ENCODE results near the gene OPA1. TPM values are rescaled to one million over a fixed set of nuclear protein-coding genes. Genes with fewer than 3 reads are reported as not detected.

OPA1 gene
- total RNA-seq, 2 experiments from 2014 or later, result 56.1 to 57.6 TPM

- ChIA-PET POLR2A (no interaction called here), CTCF (no interaction called here)
- TF ChIP-seq, protein P1, sequence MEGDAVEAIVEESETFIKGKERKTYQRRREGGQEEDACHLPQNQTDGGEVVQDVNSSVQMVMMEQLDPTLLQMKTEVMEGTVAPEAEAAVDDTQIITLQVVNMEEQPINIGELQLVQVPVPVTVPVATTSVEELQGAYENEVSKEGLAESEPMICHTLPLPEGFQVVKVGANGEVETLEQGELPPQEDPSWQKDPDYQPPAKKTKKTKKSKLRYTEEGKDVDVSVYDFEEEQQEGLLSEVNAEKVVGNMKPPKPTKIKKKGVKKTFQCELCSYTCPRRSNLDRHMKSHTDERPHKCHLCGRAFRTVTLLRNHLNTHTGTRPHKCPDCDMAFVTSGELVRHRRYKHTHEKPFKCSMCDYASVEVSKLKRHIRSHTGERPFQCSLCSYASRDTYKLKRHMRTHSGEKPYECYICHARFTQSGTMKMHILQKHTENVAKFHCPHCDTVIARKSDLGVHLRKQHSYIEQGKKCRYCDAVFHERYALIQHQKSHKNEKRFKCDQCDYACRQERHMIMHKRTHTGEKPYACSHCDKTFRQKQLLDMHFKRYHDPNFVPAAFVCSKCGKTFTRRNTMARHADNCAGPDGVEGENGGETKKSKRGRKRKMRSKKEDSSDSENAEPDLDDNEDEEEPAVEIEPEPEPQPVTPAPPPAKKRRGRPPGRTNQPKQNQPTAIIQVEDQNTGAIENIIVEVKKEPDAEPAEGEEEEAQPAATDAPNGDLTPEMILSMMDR (IDR thresholded peaks at IDR 0.05), result no peak
- no peak overlapping the region for H3K4me3 Mint-ChIP-seq
- DNase-seq (peak in 1 of 14 experiments; percentile 10), ATAC-seq (ENCODE audit: poor library complexity) (no peak)
- H3K4me1 Mint-ChIP-seq (ENCODE audit: low read depth), result peaks cover 15% of the 10 kb centered on the region
- Histone ChIP-seq H3K4me3 (ENCODE audit: low read length) (no peak overlapping the region), H3K36me3 (ENCODE audit: insufficient read depth, low read length) (peaks cover 51% of the 10 kb centered on the region), H3K9me3 (ENCODE audit: control insufficient read depth in 1 of 2, insufficient read depth in 1 of 2, low read length in 2 of 2) (peaks cover 8 to 11% of the 10 kb centered on the region in 2 experiments), H3K27ac (ENCODE audit: low read depth in 1 of 2, low read length in 2 of 2) (no peak overlapping the region), H3K27me3 (ENCODE audit: control insufficient read depth in 1 of 2, insufficient read depth in 2 of 2, low read length in 2 of 2) (no peaks in the 10 kb centered on the region), H3K4me1 (ENCODE audit: insufficient read depth, low read length) (no peaks in the 10 kb centered on the region)
- no peaks in the 10 kb centered on the region for H3K9me3 Mint-ChIP-seq
- H3K36me3 Mint-ChIP-seq (ENCODE audit: low read depth), result peaks cover 79% of the 10 kb centered on the region
- intact Hi-C loops (cut with DNase I, micrococcal nuclease), result no loop called here
- no peaks in the 10 kb centered on the region for H3K27me3 Mint-ChIP-seq
- H3K27ac Mint-ChIP-seq, result peak overlapping the region; percentile 72
Observed at GRCh38 chr3:193614430-193614829, 21.4 kb downstream of the OPA1 start.

DNA sequence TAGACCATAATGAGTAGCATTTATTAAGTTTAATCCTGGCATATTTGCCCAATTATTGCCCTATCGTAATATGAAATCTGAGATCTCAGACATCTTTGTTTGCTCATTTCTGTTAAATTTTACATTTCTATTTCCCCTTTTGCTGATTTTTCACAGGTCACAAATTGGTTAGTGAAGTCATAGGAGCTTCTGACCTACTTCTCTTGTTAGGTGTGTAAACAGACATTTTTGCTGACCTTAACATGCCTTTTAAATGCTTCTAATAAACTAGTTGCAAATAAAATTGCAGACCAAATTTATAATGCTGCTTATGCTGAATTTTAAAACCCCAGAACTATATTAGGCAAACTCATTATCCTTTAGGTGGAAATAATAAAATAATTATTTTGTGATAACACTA, 24.6 kb downstream of the OPA1 start:
- no peak overlapping the region for H3K4me3 ChIP-seq (ENCODE audit: low read length)
- ChIA-PET CTCF (no interaction called here), POLR2A (no interaction called here)
- Mint-ChIP-seq H3K4me3 (no peak overlapping the region), H3K4me1 (ENCODE audit: low read depth) (peaks cover 15% of the 10 kb centered on the region), H3K27me3 (no peaks in the 10 kb centered on the region), H3K9me3 (no peaks in the 10 kb centered on the region), H3K27ac (no peak overlapping the region), H3K36me3 (ENCODE audit: low read depth) (peaks cover 80% of the 10 kb centered on the region)
- no peak overlapping the region for H3K27ac ChIP-seq (ENCODE audit: low read depth in 1 of 2, low read length in 2 of 2)
- TF ChIP-seq, protein P1 (IDR thresholded peaks at IDR 0.05), result no peak
- intact Hi-C loops (cut with DNase I, micrococcal nuclease), result no loop called here
- H3K27me3 ChIP-seq (ENCODE audit: control insufficient read depth in 1 of 2, insufficient read depth in 2 of 2, low read length in 2 of 2), result no peaks in the 10 kb centered on the region
- DNase-seq, result no peak
- peaks cover 0 to 5% of the 10 kb centered on the region in 2 experiments for H3K9me3 ChIP-seq (ENCODE audit: control insufficient read depth in 1 of 2, insufficient read depth in 1 of 2, low read length in 2 of 2)
- no peak for ATAC-seq (ENCODE audit: poor library complexity)
- H3K36me3 ChIP-seq (ENCODE audit: insufficient read depth, low read length), result peaks cover 67% of the 10 kb centered on the region
- H3K4me1 ChIP-seq (ENCODE audit: insufficient read depth, low read length), result no peaks in the 10 kb centered on the region

GRCh38 chr3:193620057-193620456, 27.0 kb downstream of the OPA1 start:
- Mint-ChIP-seq H3K4me3 (no peak overlapping the region), H3K4me1 (ENCODE audit: low read depth) (peaks cover 2% of the 10 kb centered on the region), H3K27ac (no peak overlapping the region), H3K27me3 (no peaks in the 10 kb centered on the region), H3K36me3 (ENCODE audit: low read depth) (peaks cover 74% of the 10 kb centered on the region), H3K9me3 (no peaks in the 10 kb centered on the region)
- no peak for DNase-seq
- Histone ChIP-seq H3K4me3 (ENCODE audit: low read length) (no peak overlapping the region), H3K4me1 (ENCODE audit: insufficient read depth, low read length) (no peaks in the 10 kb centered on the region), H3K36me3 (ENCODE audit: insufficient read depth, low read length) (peaks cover 62% of the 10 kb centered on the region), H3K9me3 (ENCODE audit: control insufficient read depth in 1 of 2, insufficient read depth in 1 of 2, low read length in 2 of 2) (no peaks in the 10 kb centered on the region), H3K27ac (ENCODE audit: low read depth in 1 of 2, low read length in 2 of 2) (no peak overlapping the region), H3K27me3 (ENCODE audit: control insufficient read depth in 1 of 2, insufficient read depth in 2 of 2, low read length in 2 of 2) (no peaks in the 10 kb centered on the region)
- ChIA-PET CTCF (no interaction called here), POLR2A (no interaction called here)
- TF ChIP-seq, protein P1 (IDR thresholded peaks at IDR 0.05), result no peak
- intact Hi-C loops (cut with DNase I, micrococcal nuclease), result no loop called here
- no peak for ATAC-seq (ENCODE audit: poor library complexity)

Measured in CD4-positive, alpha-beta T cell (primary cell).